Hepatic stellate cell (primary cell): ENCODE results near the gene GABRR3.
"Not testable (repeated sequence)": the region's sequence is repeated elsewhere in the genome, so short reads cannot be mapped to it uniquely, and the experiment has no call there.

Experiments used
- DNase-seq: peaks from one replicate; pipeline ENCODE4 v3.0.0; 2011; ENCODE audit warnings: low spot score

GABRR3 gene

GRCh38 chr3:98021830-98022560, 13.1 kb downstream of the GABRR3 start:
- no peak for DNase-seq

GRCh38 chr3:98020412-98020811, 14.7 kb downstream of the GABRR3 start:
- no peak for DNase-seq

- no peak for DNase-seq
Observed at GRCh38 chr3:98018301-98018700, 16.8 kb downstream of the GABRR3 start.

GRCh38 chr3:98014268-98014585, 20.9 kb downstream of the GABRR3 start:
- DNase-seq, result no peak

- DNase-seq, result no peak
Observed at GRCh38 chr3:98013411-98014267, 21.5 kb downstream of the GABRR3 start.

GRCh38 chr3:98012979-98013378, 22.1 kb downstream of the GABRR3 start:
- DNase-seq, result no peak

- DNase-seq, result not testable (repeated sequence)
Observed at GRCh38 chr3:98010883-98011449, 24.1 kb downstream of the GABRR3 start.

- DNase-seq, result no peak
Observed at GRCh38 chr3:98010194-98010882, 24.8 kb downstream of the GABRR3 start.

- no peak for DNase-seq
Observed at GRCh38 chr3:98008855-98009254, 26.3 kb downstream of the GABRR3 start.

- DNase-seq, result no peak
Observed at GRCh38 chr3:98005438-98005837, 29.7 kb downstream of the GABRR3 start.

- DNase-seq, result no peak
Observed at GRCh38 chr3:98004721-98005120, 30.4 kb downstream of the GABRR3 start.

GRCh38 chr3:98003306-98003969, 31.7 kb downstream of the GABRR3 start:
- DNase-seq, result no peak

- DNase-seq, result no peak
Observed at GRCh38 chr3:98002717-98003116, 32.4 kb downstream of the GABRR3 start.

- DNase-seq, result no peak
Observed at GRCh38 chr3:97999994-98000393, 35.1 kb downstream of the GABRR3 start.

GRCh38 chr3:97999103-97999502, 36.0 kb downstream of the GABRR3 start:
- no peak for DNase-seq

- DNase-seq, result no peak
Observed at GRCh38 chr3:97996988-97997387, 38.1 kb downstream of the GABRR3 start.

GRCh38 chr3:97994328-97994945, 40.7 kb downstream of the GABRR3 start:
- no peak for DNase-seq

- DNase-seq, result no peak
Observed at GRCh38 chr3:97993526-97993925, 41.6 kb downstream of the GABRR3 start.

GRCh38 chr3:97992547-97993173, 42.5 kb downstream of the GABRR3 start:
- DNase-seq, result no peak

- DNase-seq, result no peak
Observed at GRCh38 chr3:97991293-97991682, 43.8 kb downstream of the GABRR3 start.

GRCh38 chr3:97990624-97991292, 44.4 kb downstream of the GABRR3 start:
- DNase-seq, result no peak
